H1 (cell line): ENCODE data around the gene SPATA31C2.
"Not testable (repeated sequence)": the region's sequence is repeated elsewhere in the genome, so short reads cannot be mapped to it uniquely, and the experiment has no call there.

Experiments used
- EP300 ChIP-seq, 2 experiments: IDR thresholded peaks; 1 replicate in 1 of 2; 2 replicates in 1 of 2; pipeline ENCODE4 v1.6.1; 2011 to 2012; ENCODE audit warnings: low read depth in 2 of 2, low read length in 2 of 2, mild to moderate bottlenecking in 2 of 2, borderline replicate concordance in 1 of 2, inconsistent platforms in 1 of 2, moderate library complexity in 1 of 2
- KDM1A ChIP-seq: fragments of 200-600, 300-600 bp; sonication (generic); IDR thresholded peaks from 2 replicates; pipeline ENCODE4 v1.7.1; 2016; ENCODE audit warnings: mild to moderate bottlenecking, low read length, borderline replicate concordance
- POLR2AphosphoS5 ChIP-seq: IDR thresholded peaks from 2 replicates; pipeline ENCODE4 v1.6.1; 2011; ENCODE audit warnings: low read depth, low read length
- RBBP5 ChIP-seq: IDR thresholded peaks from 2 replicates; pipeline ENCODE4 v1.7.1; 2012; ENCODE audit warnings: low read depth, mild to moderate bottlenecking, inconsistent platforms, low read length, moderate library complexity, borderline replicate concordance
- SP1 ChIP-seq: IDR thresholded peaks from 2 replicates; pipeline ENCODE4 v1.6.1; 2011; ENCODE audit warnings: low read depth, low read length
- YY1 ChIP-seq: IDR thresholded peaks from 2 replicates; pipeline ENCODE4 v1.6.1; 2011; ENCODE audit warnings: low read depth, mild to moderate bottlenecking, low read length
- TF ChIP-seq, protein P1 (sequence below), 3 experiments: IDR thresholded peaks; 1 replicate in 2 of 3; 2 replicates in 1 of 3; pipeline versions ENCODE4 v1.5.1 to v1.6.1; 2011; ENCODE audit warnings: low read length in 3 of 3, mild to moderate bottlenecking in 3 of 3, inconsistent platforms in 2 of 3, low read depth in 1 of 3, moderate library complexity in 1 of 3; ENCODE audit not compliant: insufficient read depth in 1 of 3; ENCODE audit errors: control extremely low read depth in 1 of 3
- TF ChIP-seq, protein P2 (sequence below): IDR thresholded peaks from 2 replicates; pipeline ENCODE4 v1.6.1; 2011; ENCODE audit warnings: low read length, improper control_type of control experiment

GRCh38 chr9:88123413-88123812 lies 14.9 kb downstream of the SPATA31C2 start:
- TF ChIP-seq, protein P1, sequence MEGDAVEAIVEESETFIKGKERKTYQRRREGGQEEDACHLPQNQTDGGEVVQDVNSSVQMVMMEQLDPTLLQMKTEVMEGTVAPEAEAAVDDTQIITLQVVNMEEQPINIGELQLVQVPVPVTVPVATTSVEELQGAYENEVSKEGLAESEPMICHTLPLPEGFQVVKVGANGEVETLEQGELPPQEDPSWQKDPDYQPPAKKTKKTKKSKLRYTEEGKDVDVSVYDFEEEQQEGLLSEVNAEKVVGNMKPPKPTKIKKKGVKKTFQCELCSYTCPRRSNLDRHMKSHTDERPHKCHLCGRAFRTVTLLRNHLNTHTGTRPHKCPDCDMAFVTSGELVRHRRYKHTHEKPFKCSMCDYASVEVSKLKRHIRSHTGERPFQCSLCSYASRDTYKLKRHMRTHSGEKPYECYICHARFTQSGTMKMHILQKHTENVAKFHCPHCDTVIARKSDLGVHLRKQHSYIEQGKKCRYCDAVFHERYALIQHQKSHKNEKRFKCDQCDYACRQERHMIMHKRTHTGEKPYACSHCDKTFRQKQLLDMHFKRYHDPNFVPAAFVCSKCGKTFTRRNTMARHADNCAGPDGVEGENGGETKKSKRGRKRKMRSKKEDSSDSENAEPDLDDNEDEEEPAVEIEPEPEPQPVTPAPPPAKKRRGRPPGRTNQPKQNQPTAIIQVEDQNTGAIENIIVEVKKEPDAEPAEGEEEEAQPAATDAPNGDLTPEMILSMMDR (IDR thresholded peaks at IDR 0.05; ENCODE audit: control extremely low read depth in 1 of 3, insufficient read depth in 1 of 3, low read depth in 1 of 3, low read length in 3 of 3) = not testable (repeated sequence)
- TF ChIP-seq POLR2AphosphoS5; YY1; KDM1A; RBBP5; SP1; EP300 (IDR thresholded peaks at IDR 0.05; ENCODE audit: borderline replicate concordance in 1 of 2, low read depth in 2 of 2, low read length in 2 of 2): not testable (repeated sequence)
- TF ChIP-seq, protein P2, sequence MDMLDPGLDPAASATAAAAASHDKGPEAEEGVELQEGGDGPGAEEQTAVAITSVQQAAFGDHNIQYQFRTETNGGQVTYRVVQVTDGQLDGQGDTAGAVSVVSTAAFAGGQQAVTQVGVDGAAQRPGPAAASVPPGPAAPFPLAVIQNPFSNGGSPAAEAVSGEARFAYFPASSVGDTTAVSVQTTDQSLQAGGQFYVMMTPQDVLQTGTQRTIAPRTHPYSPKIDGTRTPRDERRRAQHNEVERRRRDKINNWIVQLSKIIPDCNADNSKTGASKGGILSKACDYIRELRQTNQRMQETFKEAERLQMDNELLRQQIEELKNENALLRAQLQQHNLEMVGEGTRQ = not testable (repeated sequence)
